Gastrocnemius medialis (tissue), 4 donors: ENCODE results near the gene SLC1A2.

Source experiments
- POLR2A ChIP-seq, 2 donors: fragments of 450-650 bp; IDR thresholded peaks; one replicate each; pipeline ENCODE4 v1.6.1; 2017; ENCODE audit warnings: antibody characterized with exemption in 2 of 2, mild to moderate bottlenecking in 2 of 2, moderate library complexity in 2 of 2
- TF ChIP-seq, protein P1 (sequence below), 5 experiments: fragments of 450-650 bp in 3 of 5; fragments of 200-600 bp in 2 of 5; sonication (generic) in 2 of 5; IDR thresholded peaks in 4 of 5; conservative IDR thresholded peaks in 1 of 5; 1 replicate in 4 of 5; 2 replicates in 1 of 5; pipeline ENCODE4 v1.5.1; 2016 to 2019; ENCODE audit warnings: antibody characterized with exemption in 5 of 5, mild to moderate bottlenecking in 3 of 5, moderate library complexity in 3 of 5

GRCh38 chr11:35289821-35290220 lies 129.5 kb downstream of the SLC1A2 start:
- TF ChIP-seq, protein P1, sequence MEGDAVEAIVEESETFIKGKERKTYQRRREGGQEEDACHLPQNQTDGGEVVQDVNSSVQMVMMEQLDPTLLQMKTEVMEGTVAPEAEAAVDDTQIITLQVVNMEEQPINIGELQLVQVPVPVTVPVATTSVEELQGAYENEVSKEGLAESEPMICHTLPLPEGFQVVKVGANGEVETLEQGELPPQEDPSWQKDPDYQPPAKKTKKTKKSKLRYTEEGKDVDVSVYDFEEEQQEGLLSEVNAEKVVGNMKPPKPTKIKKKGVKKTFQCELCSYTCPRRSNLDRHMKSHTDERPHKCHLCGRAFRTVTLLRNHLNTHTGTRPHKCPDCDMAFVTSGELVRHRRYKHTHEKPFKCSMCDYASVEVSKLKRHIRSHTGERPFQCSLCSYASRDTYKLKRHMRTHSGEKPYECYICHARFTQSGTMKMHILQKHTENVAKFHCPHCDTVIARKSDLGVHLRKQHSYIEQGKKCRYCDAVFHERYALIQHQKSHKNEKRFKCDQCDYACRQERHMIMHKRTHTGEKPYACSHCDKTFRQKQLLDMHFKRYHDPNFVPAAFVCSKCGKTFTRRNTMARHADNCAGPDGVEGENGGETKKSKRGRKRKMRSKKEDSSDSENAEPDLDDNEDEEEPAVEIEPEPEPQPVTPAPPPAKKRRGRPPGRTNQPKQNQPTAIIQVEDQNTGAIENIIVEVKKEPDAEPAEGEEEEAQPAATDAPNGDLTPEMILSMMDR (IDR thresholded peaks at IDR 0.05 in 4 of 5, conservative IDR thresholded peaks at IDR 0.05 in 1 of 5), result no peak
- TF ChIP-seq POLR2A (IDR thresholded peaks at IDR 0.05), result no peak
